MM.1S (cell line): ENCODE results near the gene APCDD1L.

Experiments
- CTCF ChIP-seq: fragments of 300-600 bp; sonication (generic); IDR thresholded peaks from 2 replicates; pipeline ENCODE4 v1.5.1; 2016; ENCODE audit warnings: antibody characterized with exemption, low read length, mixed read lengths
- EZH2 ChIP-seq: fragments of 300-600 bp; sonication (generic); optimal IDR thresholded peaks from 2 replicates; pipeline ENCODE3; 2017; ENCODE audit warnings: low read depth, mild to moderate bottlenecking, antibody characterized with exemption, low read length, mixed read lengths
- EZH2phosphoT487 ChIP-seq: fragments of 300-600 bp; sonication (generic); IDR thresholded peaks from 2 replicates; pipeline ENCODE4 v1.6.1; 2018; ENCODE audit warnings: antibody characterized with exemption, low read length

GRCh38 chr20:58495623-58496428, 19.4 kb downstream of the APCDD1L start:
- TF ChIP-seq CTCF, result no peak
- TF ChIP-seq EZH2, result no peak
- no peak for TF ChIP-seq EZH2phosphoT487
